ENCODE data around the gene NBEA. TPM values are rescaled to one million over a fixed set of nuclear protein-coding genes. Genes with fewer than 3 reads are reported as not detected.

NBEA gene
- total RNA-seq, 1 experiment from 2014 or later: 4.4 TPM

GRCh38 chr13:35594096-35594495 is 652.0 kb downstream of the NBEA start:
- ATAC-seq: no peak
- TF ChIP-seq EZH2phosphoT487 (IDR thresholded peaks at IDR 0.05; ENCODE audit: borderline replicate concordance, low read length) (no peak), EZH2 (IDR thresholded peaks at IDR 0.05; ENCODE audit: low read length, unreplicated experiment) (no peak), CTCF (conservative IDR thresholded peaks at IDR 0.05; ENCODE audit: low read depth, low read length) (no peak)
- no TSS peak for BruUV-seq (replicated peaks)

GRCh38 chr13:35595181-35595580 is 653.1 kb downstream of the NBEA start:
- no TSS peak for BruUV-seq (replicated peaks)
- no peak overlapping the region for H2AFZ ChIP-seq (ENCODE audit: low read length)
- no peaks in the 10 kb centered on the region for H3K9me3 ChIP-seq (ENCODE audit: low read length)
- intact Hi-C loops (cut with micrococcal nuclease): no loop called here
- no peak for DNase-seq
- no peak overlapping the region for H3K4me3 ChIP-seq (ENCODE audit: low read length)
- H3K36me3 ChIP-seq (ENCODE audit: low read depth, low read length): no peaks in the 10 kb centered on the region
- H3F3A ChIP-seq (ENCODE audit: low read length, unreplicated experiment): no peaks in the 10 kb centered on the region
- ChIA-PET POLR2A (ENCODE audit: unreplicated experiment) (interaction anchor here (0.6 kb wide), 1 partner anchor 45 kb away, joined by 3 read pairs; no protein-coding TSS in a partner anchor), CTCF (no interaction called here)
- no peaks in the 10 kb centered on the region for H4K20me1 ChIP-seq (ENCODE audit: low read length)
- no peak overlapping the region for H3K27ac ChIP-seq (ENCODE audit: low read length)
- no peak overlapping the region for H3K9ac ChIP-seq (ENCODE audit: low read length)
- H3K4me2 ChIP-seq (ENCODE audit: low read length): no peak overlapping the region
- H3K79me2 ChIP-seq (ENCODE audit: low read length): no peaks in the 10 kb centered on the region
- TF ChIP-seq EZH2 (IDR thresholded peaks at IDR 0.05; ENCODE audit: low read length, unreplicated experiment): no peak
- TF ChIP-seq CTCF (conservative IDR thresholded peaks at IDR 0.05; ENCODE audit: low read depth, low read length): no peak
- TF ChIP-seq EZH2phosphoT487 (IDR thresholded peaks at IDR 0.05; ENCODE audit: borderline replicate concordance, low read length): no peak
- H3K4me1 ChIP-seq (ENCODE audit: insufficient read depth, low read length): no peaks in the 10 kb centered on the region
- H3K9me2 ChIP-seq (replicated peaks; ENCODE audit: low read length): no peaks in the 10 kb centered on the region
- H3K27me3 ChIP-seq (ENCODE audit: low read length): no peaks in the 10 kb centered on the region
- ATAC-seq: no peak

More at GRCh38 chr13:35594096-35594495, 652.0 kb downstream of the NBEA start:
- no peak overlapping the region for H2AFZ ChIP-seq (ENCODE audit: low read length)
- no peaks in the 10 kb centered on the region for H3K36me3 ChIP-seq (ENCODE audit: low read depth, low read length)
- no peak overlapping the region for H3K27ac ChIP-seq (ENCODE audit: low read length)
- H3K4me2 ChIP-seq (ENCODE audit: low read length): no peak overlapping the region
- H3K4me3 ChIP-seq (ENCODE audit: low read length): no peak overlapping the region
- no peaks in the 10 kb centered on the region for H3K9me2 ChIP-seq (replicated peaks; ENCODE audit: low read length)
- intact Hi-C loops (cut with micrococcal nuclease): no loop called here
- no peaks in the 10 kb centered on the region for H3K27me3 ChIP-seq (ENCODE audit: low read length)
- H3F3A ChIP-seq (ENCODE audit: low read length, unreplicated experiment): no peaks in the 10 kb centered on the region
- no peaks in the 10 kb centered on the region for H4K20me1 ChIP-seq (ENCODE audit: low read length)
- no peaks in the 10 kb centered on the region for H3K4me1 ChIP-seq (ENCODE audit: insufficient read depth, low read length)
- POLR2A ChIA-PET (ENCODE audit: unreplicated experiment): no interaction called here
- CTCF ChIA-PET: no interaction called here
- DNase-seq: no peak
- H3K9ac ChIP-seq (ENCODE audit: low read length): no peak overlapping the region
- no peaks in the 10 kb centered on the region for H3K9me3 ChIP-seq (ENCODE audit: low read length)
- no peaks in the 10 kb centered on the region for H3K79me2 ChIP-seq (ENCODE audit: low read length)

- Histone ChIP-seq H3K4me1 (ENCODE audit: insufficient read depth, low read length) (no peaks in the 10 kb centered on the region), H4K20me1 (ENCODE audit: low read length) (no peaks in the 10 kb centered on the region), H3F3A (ENCODE audit: low read length, unreplicated experiment) (no peaks in the 10 kb centered on the region), H2AFZ (ENCODE audit: low read length) (no peak overlapping the region), H3K79me2 (ENCODE audit: low read length) (no peaks in the 10 kb centered on the region), H3K36me3 (ENCODE audit: low read depth, low read length) (no peaks in the 10 kb centered on the region), H3K9me3 (ENCODE audit: low read length) (no peaks in the 10 kb centered on the region), H3K27ac (ENCODE audit: low read length) (no peak overlapping the region), H3K27me3 (ENCODE audit: low read length) (no peaks in the 10 kb centered on the region), H3K9me2 (replicated peaks; ENCODE audit: low read length) (no peaks in the 10 kb centered on the region), H3K4me3 (ENCODE audit: low read length) (no peak overlapping the region), H3K9ac (ENCODE audit: low read length) (no peak overlapping the region), H3K4me2 (ENCODE audit: low read length) (no peak overlapping the region)
- ChIA-PET CTCF (no interaction called here), POLR2A (ENCODE audit: unreplicated experiment) (no interaction called here)
- ATAC-seq: no peak
- intact Hi-C loops (cut with micrococcal nuclease): no loop called here
- TF ChIP-seq EZH2phosphoT487 (IDR thresholded peaks at IDR 0.05; ENCODE audit: borderline replicate concordance, low read length): no peak
- TF ChIP-seq EZH2 (IDR thresholded peaks at IDR 0.05; ENCODE audit: low read length, unreplicated experiment): no peak
- no peak for TF ChIP-seq CTCF (conservative IDR thresholded peaks at IDR 0.05; ENCODE audit: low read depth, low read length)
- no TSS peak for BruUV-seq (replicated peaks)
- no peak for DNase-seq
Measured at GRCh38 chr13:35596321-35597030, 654.4 kb downstream of the NBEA start.
